ENCODE data around the gene SLC6A3. TPM values are rescaled to one million over a fixed set of nuclear protein-coding genes. Genes with fewer than 3 reads are reported as not detected.

SLC6A3 gene
- total RNA-seq, 1 experiment from 2014 or later: 0.74 TPM

DNA sequence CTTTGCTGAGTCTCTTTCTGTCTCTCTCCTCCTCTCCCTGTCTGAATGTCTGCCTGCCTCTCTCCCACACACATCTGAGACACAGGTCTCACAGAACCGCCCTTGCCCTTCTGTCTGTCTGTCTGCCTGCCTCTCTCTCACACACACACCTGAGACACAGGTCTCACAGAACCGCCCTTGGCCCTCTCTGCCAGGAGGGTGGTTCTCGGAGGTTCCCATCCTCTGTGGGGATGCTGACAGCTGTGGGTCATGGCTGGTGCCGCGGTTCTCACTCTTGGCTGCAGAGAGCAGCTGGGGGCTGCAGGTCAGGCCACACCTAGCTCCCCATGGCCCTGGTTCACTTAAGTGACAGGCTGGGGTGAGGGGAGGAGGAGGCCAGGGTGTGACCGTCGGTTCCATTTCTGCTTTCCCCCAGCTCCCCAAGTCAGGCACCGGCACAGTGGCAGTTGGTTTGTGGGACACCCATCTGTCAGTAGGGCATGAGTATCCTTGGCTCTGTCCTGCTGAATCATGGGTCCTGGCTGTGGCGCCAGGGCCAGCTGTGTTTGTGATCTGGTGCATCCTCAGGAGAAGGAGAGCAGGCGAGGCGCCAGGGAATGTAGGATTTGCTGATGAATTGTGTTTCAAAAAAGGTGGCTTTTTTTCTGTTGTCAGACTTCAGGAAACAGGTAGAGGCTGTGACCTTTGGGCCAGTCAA, 58.0 kb downstream of the SLC6A3 start:
- ChIA-PET CTCF (interaction anchor here (0.7 to 2.5 kb wide), 2 partner anchors 51 to 257 kb away, joined by 3 to 10 read pairs; no protein-coding TSS in a partner anchor), POLR2A (no interaction called here)
- Mint-ChIP-seq H3K4me1 (peaks cover 15% of the 10 kb centered on the region), H3K27ac (0 out of 2 replicates have a peak overlapping the region, but pooled peaks have one; percentile 13), H3K9me3 (no peaks in the 10 kb centered on the region), H3K27me3 (ENCODE audit: low read depth) (peaks cover 54% of the 10 kb centered on the region), H3K4me3 (peak overlapping the region; percentile 86), H3K36me3 (no peaks in the 10 kb centered on the region)
- no peak for DNase-seq (ENCODE audit: low spot score)
- TF ChIP-seq RORB (CRISPR knock-in tag; IDR thresholded peaks at IDR 0.05) (no peak), ZNF423 (CRISPR knock-in tag; IDR thresholded peaks at IDR 0.05) (no peak), FOXJ3 (CRISPR knock-in tag; IDR thresholded peaks at IDR 0.05; ENCODE audit: borderline replicate concordance) (no peak), NR1H2 (CRISPR knock-in tag; IDR thresholded peaks at IDR 0.05) (no peak), CREB1 (CRISPR knock-in tag; IDR thresholded peaks at IDR 0.05) (no peak), SMAD4 (CRISPR knock-in tag; IDR thresholded peaks at IDR 0.05) (no peak), NR2C2 (CRISPR knock-in tag; IDR thresholded peaks at IDR 0.05) (no peak), ETV6 (CRISPR knock-in tag; IDR thresholded peaks at IDR 0.05) (no peak), ZNF121 (CRISPR knock-in tag; IDR thresholded peaks at IDR 0.05) (no peak), ZNF263 (CRISPR knock-in tag; IDR thresholded peaks at IDR 0.05; ENCODE audit: low read depth) (no peak)
- TF ChIP-seq, protein P1, sequence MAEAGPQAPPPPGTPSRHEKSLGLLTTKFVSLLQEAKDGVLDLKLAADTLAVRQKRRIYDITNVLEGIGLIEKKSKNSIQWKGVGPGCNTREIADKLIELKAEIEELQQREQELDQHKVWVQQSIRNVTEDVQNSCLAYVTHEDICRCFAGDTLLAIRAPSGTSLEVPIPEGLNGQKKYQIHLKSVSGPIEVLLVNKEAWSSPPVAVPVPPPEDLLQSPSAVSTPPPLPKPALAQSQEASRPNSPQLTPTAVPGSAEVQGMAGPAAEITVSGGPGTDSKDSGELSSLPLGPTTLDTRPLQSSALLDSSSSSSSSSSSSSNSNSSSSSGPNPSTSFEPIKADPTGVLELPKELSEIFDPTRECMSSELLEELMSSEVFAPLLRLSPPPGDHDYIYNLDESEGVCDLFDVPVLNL (CRISPR knock-in tag; IDR thresholded peaks at IDR 0.05; ENCODE audit: borderline replicate concordance, low read depth): no peak
- TF ChIP-seq, protein P2, sequence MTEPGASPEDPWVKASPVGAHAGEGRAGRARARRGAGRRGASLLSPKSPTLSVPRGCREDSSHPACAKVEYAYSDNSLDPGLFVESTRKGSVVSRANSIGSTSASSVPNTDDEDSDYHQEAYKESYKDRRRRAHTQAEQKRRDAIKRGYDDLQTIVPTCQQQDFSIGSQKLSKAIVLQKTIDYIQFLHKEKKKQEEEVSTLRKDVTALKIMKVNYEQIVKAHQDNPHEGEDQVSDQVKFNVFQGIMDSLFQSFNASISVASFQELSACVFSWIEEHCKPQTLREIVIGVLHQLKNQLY (CRISPR knock-in tag; IDR thresholded peaks at IDR 0.05): no peak
- TF ChIP-seq, protein P3, sequence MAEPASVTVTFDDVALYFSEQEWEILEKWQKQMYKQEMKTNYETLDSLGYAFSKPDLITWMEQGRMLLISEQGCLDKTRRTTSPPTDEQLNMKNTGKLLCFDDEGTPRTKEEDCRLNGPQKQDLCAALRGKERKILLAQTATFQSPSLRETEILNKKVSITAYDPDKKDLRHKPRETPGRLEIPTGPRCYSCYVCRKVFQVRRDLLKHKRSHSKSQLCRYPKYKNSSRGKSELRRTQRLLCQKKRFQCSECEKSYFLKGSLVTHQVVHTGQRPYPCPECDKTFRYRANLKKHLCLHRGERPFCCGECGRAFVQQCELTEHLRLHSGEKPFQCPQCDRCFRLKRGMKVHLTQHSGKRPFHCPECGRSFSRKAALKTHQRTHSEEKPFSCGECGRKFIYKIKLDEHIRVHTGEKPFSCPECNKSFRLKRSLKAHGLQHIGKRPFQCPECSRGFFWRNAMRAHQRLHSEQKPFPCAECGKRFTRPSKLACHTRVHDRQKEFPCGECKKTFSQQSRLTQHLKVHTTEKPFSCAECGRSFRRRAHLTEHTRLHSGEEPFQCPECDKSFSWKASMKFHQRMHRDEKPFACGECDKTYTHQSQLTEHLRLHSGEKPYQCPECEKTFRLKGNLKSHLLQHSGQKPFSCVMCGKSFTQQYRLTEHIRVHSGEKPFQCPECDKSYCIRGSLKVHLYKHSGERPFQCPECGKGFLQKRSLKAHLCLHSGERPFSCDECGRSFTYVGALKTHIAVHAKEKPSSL (CRISPR knock-in tag; conservative IDR thresholded peaks at IDR 0.05): no peak
- TF ChIP-seq, protein P4, sequence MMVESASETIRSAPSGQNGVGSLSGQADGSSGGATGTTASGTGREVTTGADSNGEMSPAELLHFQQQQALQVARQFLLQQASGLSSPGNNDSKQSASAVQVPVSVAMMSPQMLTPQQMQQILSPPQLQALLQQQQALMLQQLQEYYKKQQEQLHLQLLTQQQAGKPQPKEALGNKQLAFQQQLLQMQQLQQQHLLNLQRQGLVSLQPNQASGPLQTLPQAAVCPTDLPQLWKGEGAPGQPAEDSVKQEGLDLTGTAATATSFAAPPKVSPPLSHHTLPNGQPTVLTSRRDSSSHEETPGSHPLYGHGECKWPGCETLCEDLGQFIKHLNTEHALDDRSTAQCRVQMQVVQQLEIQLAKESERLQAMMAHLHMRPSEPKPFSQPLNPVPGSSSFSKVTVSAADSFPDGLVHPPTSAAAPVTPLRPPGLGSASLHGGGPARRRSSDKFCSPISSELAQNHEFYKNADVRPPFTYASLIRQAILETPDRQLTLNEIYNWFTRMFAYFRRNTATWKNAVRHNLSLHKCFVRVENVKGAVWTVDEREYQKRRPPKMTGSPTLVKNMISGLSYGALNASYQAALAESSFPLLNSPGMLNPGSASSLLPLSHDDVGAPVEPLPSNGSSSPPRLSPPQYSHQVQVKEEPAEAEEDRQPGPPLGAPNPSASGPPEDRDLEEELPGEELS (CRISPR knock-in tag; IDR thresholded peaks at IDR 0.05): no peak
- TF ChIP-seq, protein P5, sequence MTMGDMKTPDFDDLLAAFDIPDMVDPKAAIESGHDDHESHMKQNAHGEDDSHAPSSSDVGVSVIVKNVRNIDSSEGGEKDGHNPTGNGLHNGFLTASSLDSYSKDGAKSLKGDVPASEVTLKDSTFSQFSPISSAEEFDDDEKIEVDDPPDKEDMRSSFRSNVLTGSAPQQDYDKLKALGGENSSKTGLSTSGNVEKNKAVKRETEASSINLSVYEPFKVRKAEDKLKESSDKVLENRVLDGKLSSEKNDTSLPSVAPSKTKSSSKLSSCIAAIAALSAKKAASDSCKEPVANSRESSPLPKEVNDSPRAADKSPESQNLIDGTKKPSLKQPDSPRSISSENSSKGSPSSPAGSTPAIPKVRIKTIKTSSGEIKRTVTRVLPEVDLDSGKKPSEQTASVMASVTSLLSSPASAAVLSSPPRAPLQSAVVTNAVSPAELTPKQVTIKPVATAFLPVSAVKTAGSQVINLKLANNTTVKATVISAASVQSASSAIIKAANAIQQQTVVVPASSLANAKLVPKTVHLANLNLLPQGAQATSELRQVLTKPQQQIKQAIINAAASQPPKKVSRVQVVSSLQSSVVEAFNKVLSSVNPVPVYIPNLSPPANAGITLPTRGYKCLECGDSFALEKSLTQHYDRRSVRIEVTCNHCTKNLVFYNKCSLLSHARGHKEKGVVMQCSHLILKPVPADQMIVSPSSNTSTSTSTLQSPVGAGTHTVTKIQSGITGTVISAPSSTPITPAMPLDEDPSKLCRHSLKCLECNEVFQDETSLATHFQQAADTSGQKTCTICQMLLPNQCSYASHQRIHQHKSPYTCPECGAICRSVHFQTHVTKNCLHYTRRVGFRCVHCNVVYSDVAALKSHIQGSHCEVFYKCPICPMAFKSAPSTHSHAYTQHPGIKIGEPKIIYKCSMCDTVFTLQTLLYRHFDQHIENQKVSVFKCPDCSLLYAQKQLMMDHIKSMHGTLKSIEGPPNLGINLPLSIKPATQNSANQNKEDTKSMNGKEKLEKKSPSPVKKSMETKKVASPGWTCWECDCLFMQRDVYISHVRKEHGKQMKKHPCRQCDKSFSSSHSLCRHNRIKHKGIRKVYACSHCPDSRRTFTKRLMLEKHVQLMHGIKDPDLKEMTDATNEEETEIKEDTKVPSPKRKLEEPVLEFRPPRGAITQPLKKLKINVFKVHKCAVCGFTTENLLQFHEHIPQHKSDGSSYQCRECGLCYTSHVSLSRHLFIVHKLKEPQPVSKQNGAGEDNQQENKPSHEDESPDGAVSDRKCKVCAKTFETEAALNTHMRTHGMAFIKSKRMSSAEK (CRISPR knock-in tag; IDR thresholded peaks at IDR 0.05; ENCODE audit: borderline replicate concordance): no peak
- TF ChIP-seq, protein P6, sequence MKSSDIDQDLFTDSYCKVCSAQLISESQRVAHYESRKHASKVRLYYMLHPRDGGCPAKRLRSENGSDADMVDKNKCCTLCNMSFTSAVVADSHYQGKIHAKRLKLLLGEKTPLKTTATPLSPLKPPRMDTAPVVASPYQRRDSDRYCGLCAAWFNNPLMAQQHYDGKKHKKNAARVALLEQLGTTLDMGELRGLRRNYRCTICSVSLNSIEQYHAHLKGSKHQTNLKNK (CRISPR knock-in tag; IDR thresholded peaks at IDR 0.05): no peak
- TF ChIP-seq, protein P7, sequence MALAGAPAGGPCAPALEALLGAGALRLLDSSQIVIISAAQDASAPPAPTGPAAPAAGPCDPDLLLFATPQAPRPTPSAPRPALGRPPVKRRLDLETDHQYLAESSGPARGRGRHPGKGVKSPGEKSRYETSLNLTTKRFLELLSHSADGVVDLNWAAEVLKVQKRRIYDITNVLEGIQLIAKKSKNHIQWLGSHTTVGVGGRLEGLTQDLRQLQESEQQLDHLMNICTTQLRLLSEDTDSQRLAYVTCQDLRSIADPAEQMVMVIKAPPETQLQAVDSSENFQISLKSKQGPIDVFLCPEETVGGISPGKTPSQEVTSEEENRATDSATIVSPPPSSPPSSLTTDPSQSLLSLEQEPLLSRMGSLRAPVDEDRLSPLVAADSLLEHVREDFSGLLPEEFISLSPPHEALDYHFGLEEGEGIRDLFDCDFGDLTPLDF (CRISPR knock-in tag; IDR thresholded peaks at IDR 0.05): no peak
- TF ChIP-seq, protein P8, sequence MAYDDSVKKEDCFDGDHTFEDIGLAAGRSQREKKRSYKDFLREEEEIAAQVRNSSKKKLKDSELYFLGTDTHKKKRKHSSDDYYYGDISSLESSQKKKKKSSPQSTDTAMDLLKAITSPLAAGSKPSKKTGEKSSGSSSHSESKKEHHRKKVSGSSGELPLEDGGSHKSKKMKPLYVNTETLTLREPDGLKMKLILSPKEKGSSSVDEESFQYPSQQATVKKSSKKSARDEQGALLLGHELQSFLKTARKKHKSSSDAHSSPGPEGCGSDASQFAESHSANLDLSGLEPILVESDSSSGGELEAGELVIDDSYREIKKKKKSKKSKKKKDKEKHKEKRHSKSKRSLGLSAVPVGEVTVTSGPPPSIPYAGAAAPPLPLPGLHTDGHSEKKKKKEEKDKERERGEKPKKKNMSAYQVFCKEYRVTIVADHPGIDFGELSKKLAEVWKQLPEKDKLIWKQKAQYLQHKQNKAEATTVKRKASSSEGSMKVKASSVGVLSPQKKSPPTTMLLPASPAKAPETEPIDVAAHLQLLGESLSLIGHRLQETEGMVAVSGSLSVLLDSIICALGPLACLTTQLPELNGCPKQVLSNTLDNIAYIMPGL (CRISPR knock-in tag; IDR thresholded peaks at IDR 0.05): no peak
- TF ChIP-seq, protein P9, sequence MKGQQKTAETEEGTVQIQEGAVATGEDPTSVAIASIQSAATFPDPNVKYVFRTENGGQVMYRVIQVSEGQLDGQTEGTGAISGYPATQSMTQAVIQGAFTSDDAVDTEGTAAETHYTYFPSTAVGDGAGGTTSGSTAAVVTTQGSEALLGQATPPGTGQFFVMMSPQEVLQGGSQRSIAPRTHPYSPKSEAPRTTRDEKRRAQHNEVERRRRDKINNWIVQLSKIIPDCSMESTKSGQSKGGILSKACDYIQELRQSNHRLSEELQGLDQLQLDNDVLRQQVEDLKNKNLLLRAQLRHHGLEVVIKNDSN (CRISPR knock-in tag; IDR thresholded peaks at IDR 0.05): no peak
- TF ChIP-seq, protein P10, sequence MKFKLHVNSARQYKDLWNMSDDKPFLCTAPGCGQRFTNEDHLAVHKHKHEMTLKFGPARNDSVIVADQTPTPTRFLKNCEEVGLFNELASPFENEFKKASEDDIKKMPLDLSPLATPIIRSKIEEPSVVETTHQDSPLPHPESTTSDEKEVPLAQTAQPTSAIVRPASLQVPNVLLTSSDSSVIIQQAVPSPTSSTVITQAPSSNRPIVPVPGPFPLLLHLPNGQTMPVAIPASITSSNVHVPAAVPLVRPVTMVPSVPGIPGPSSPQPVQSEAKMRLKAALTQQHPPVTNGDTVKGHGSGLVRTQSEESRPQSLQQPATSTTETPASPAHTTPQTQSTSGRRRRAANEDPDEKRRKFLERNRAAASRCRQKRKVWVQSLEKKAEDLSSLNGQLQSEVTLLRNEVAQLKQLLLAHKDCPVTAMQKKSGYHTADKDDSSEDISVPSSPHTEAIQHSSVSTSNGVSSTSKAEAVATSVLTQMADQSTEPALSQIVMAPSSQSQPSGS (CRISPR knock-in tag; IDR thresholded peaks at IDR 0.05; ENCODE audit: borderline replicate concordance, low read depth): no peak
- ATAC-seq: no peak
